Kidney capillary endothelial cell (primary cell): ENCODE data around the gene FSTL1.

Experiments
- DNase-seq: peaks from one replicate; pipeline ENCODE4 v3.0.0-alpha.2; 2018; ENCODE audit warnings: low spot score

FSTL1 gene

DNA sequence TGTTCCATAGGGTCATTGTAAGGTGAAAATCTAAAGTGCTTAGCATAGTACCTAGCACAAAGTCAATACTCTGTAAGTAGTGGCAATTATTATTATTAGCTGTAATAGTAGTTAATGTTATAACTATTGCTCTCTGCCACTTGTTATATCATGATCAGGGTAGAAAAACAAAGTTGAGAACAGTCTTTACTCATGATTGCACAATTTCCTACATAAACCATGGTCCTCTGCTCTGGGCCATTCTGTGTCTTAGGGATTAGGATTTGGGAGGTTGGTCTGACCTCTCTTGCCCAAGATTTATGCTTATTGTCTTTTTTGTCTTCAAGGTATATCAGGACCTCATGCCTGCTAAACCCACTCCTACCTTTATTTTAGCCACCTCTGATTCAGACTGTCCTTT is 97.3 kb downstream of the FSTL1 start:
- DNase-seq, result no peak

- DNase-seq, result no peak
Measured at GRCh38 chr3:120352017-120352416, 98.8 kb downstream of the FSTL1 start.

- peak; percentile 2 for DNase-seq
Measured at GRCh38 chr3:120350401-120350941, 100.3 kb downstream of the FSTL1 start.

DNA sequence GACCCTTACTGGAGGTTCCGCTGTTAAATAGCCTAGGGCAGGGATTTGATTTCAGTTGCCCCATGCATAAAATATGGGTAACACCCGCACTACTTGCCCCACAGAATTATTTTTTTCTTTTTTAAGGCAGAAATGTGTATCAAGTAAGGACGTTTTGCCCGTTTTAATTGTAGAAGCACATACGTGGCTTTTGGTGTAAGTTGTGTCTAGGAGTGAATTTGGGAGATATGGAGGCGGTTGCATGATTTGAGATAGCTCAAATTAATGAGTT is 101.0 kb downstream of the FSTL1 start:
- no peak for DNase-seq

GRCh38 chr3:120348991-120349854 is 101.6 kb downstream of the FSTL1 start, which contains the start of gene LRRC58:
TSS of gene LRRC58 (minus strand) at chr3:120349354. CDS start at chr3:120349243, 111 bp downstream.
- DNase-seq, result peak; percentile 76

DNA sequence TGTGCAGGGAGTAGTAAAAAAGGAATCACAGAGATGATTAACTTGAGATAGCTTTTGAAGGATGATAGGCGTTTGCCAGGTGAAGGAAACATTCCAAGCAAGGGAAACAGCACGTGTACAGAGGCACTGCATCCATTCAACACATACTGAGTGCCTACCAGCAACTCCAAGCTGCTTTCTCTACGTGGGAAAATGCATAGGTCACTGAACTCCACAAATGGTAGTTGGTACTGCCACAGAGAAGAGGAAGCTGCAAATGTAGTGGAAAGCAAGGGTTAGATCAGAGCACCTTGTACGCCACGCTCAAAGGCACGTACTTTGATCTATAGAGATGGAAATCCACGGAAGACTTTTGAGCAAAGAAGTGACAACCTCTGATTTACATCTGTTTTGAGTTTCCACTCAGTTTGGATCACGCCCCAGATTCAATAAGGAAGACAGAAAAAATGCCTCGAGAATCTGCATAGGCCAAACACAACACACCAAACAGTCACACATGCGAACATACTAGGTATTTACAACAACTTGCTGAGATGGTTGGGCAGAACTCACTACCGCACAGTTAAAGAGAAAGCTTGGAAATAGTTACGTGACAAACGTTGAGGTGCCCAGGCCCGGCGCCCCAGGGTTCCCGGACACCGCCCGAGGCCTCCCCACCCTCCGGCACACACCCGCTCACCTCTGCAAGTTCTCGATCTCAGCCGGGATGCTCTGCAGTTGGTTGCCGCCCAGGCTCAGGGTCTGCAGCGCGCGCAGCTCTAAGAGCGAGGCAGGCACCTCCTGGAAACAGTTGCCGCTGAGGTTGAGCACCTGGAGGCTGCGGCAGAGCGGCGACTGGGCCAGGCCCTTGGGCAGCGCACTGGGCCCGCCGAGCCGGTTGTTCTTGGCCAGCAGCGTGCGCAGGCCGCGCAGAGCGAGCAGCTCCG is 102.5 kb downstream of the FSTL1 start:
- peak; percentile 10 for DNase-seq

GRCh38 chr3:120344349-120344748 is 106.4 kb downstream of the FSTL1 start:
- no peak for DNase-seq
